Measurements from ENCODE around the gene ITPR1.

Gene ITPR1

GRCh38 chr3:4766263-4766662 lies 273.1 kb downstream of the ITPR1 start:
- no peak for TF ChIP-seq CTCF (IDR thresholded peaks at IDR 0.05; ENCODE audit: low read depth, low read length)
- H3K4me1 ChIP-seq = no peaks in the 10 kb centered on the region
- DNase-seq = no peak
- peaks cover 9% of the 10 kb centered on the region for H3K36me3 ChIP-seq
- no peaks in the 10 kb centered on the region for H3K9me3 ChIP-seq
- H3K4me3 ChIP-seq (ENCODE audit: low read depth, low read length) = no peak overlapping the region
- no peaks in the 10 kb centered on the region for H3K27me3 ChIP-seq

GRCh38 chr3:4766716-4767499 lies 273.8 kb downstream of the ITPR1 start:
- Histone ChIP-seq H3K4me1 (no peaks in the 10 kb centered on the region), H3K4me3 (ENCODE audit: low read depth, low read length) (no peak overlapping the region), H3K36me3 (peaks cover 9% of the 10 kb centered on the region), H3K27me3 (no peaks in the 10 kb centered on the region), H3K9me3 (no peaks in the 10 kb centered on the region)
- DNase-seq = no peak
- TF ChIP-seq CTCF (IDR thresholded peaks at IDR 0.05; ENCODE audit: low read depth, low read length) = no peak

GRCh38 chr3:4768021-4768420 lies 274.9 kb downstream of the ITPR1 start:
- no peaks in the 10 kb centered on the region for H3K9me3 ChIP-seq
- no peaks in the 10 kb centered on the region for H3K4me1 ChIP-seq
- no peaks in the 10 kb centered on the region for H3K27me3 ChIP-seq
- TF ChIP-seq CTCF (IDR thresholded peaks at IDR 0.05; ENCODE audit: low read depth, low read length) = no peak
- H3K4me3 ChIP-seq (ENCODE audit: low read depth, low read length) = no peak overlapping the region
- no peak for DNase-seq
- peaks cover 9% of the 10 kb centered on the region for H3K36me3 ChIP-seq

GRCh38 chr3:4768521-4768920 lies 275.4 kb downstream of the ITPR1 start:
- Histone ChIP-seq H3K4me3 (ENCODE audit: low read depth, low read length) (no peak overlapping the region), H3K27me3 (no peaks in the 10 kb centered on the region), H3K9me3 (no peaks in the 10 kb centered on the region), H3K4me1 (no peaks in the 10 kb centered on the region), H3K36me3 (peaks cover 9% of the 10 kb centered on the region)
- no peak for DNase-seq
- no peak for TF ChIP-seq CTCF (IDR thresholded peaks at IDR 0.05; ENCODE audit: low read depth, low read length)

GRCh38 chr3:4770561-4770960 lies 277.4 kb downstream of the ITPR1 start:
- TF ChIP-seq CTCF (IDR thresholded peaks at IDR 0.05; ENCODE audit: low read depth, low read length) = no peak
- peaks cover 16% of the 10 kb centered on the region for H3K36me3 ChIP-seq
- H3K4me1 ChIP-seq = no peaks in the 10 kb centered on the region
- H3K9me3 ChIP-seq = no peaks in the 10 kb centered on the region
- no peaks in the 10 kb centered on the region for H3K27me3 ChIP-seq
- DNase-seq = no peak
- no peak overlapping the region for H3K4me3 ChIP-seq (ENCODE audit: low read depth, low read length)

GRCh38 chr3:4771243-4771642 lies 278.1 kb downstream of the ITPR1 start:
- Histone ChIP-seq H3K4me1 (no peaks in the 10 kb centered on the region), H3K27me3 (no peaks in the 10 kb centered on the region), H3K9me3 (no peaks in the 10 kb centered on the region), H3K4me3 (ENCODE audit: low read depth, low read length) (no peak overlapping the region), H3K36me3 (peaks cover 19% of the 10 kb centered on the region)
- no peak for TF ChIP-seq CTCF (IDR thresholded peaks at IDR 0.05; ENCODE audit: low read depth, low read length)
- no peak for DNase-seq
